Coronary artery (tissue), 2 donors: Measurements from ENCODE around the gene KHDRBS1.
"Not testable (repeated sequence)": the region's sequence is repeated elsewhere in the genome, so short reads cannot be mapped to it uniquely, and the experiment has no call there.

Source experiments
- DNase-seq: peaks from one replicate; pipeline ENCODE4 v3.0.0-alpha.2; 2017; ENCODE audit warnings: low spot score
- H3K27ac ChIP-seq, 2 donors: fragments of 200-600 bp; sonication (generic); one replicate each; pipeline ENCODE4 v1.5.1; 2016 to 2019
- H3K4me3 ChIP-seq: fragments of 200-600 bp; sonication (generic); 2 replicates; pipeline ENCODE4 v1.5.1; 2016; ENCODE audit warnings: mild to moderate bottlenecking, moderate library complexity
- TF ChIP-seq, protein P1 (sequence below): fragments of 200-600 bp; sonication (generic); IDR thresholded peaks from one replicate; pipeline ENCODE4 v1.5.1; 2019; ENCODE audit warnings: antibody characterized with exemption

KHDRBS1 gene

GRCh38 chr1:32072622-32073298, 59.1 kb downstream of the KHDRBS1 start, which contains the start of gene TMEM39B:
TSS of gene TMEM39B (plus strand) at chr1:32072939. CDS start at chr1:32073048, 109 bp downstream.
- peak; percentile 95 for DNase-seq
- Histone ChIP-seq H3K4me3 (peak within 1 kb of the TSS; percentile 91), H3K27ac (peak within 1 kb of the TSS; percentile 91 to 98)
- TF ChIP-seq, protein P1, sequence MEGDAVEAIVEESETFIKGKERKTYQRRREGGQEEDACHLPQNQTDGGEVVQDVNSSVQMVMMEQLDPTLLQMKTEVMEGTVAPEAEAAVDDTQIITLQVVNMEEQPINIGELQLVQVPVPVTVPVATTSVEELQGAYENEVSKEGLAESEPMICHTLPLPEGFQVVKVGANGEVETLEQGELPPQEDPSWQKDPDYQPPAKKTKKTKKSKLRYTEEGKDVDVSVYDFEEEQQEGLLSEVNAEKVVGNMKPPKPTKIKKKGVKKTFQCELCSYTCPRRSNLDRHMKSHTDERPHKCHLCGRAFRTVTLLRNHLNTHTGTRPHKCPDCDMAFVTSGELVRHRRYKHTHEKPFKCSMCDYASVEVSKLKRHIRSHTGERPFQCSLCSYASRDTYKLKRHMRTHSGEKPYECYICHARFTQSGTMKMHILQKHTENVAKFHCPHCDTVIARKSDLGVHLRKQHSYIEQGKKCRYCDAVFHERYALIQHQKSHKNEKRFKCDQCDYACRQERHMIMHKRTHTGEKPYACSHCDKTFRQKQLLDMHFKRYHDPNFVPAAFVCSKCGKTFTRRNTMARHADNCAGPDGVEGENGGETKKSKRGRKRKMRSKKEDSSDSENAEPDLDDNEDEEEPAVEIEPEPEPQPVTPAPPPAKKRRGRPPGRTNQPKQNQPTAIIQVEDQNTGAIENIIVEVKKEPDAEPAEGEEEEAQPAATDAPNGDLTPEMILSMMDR = no peak

DNA sequence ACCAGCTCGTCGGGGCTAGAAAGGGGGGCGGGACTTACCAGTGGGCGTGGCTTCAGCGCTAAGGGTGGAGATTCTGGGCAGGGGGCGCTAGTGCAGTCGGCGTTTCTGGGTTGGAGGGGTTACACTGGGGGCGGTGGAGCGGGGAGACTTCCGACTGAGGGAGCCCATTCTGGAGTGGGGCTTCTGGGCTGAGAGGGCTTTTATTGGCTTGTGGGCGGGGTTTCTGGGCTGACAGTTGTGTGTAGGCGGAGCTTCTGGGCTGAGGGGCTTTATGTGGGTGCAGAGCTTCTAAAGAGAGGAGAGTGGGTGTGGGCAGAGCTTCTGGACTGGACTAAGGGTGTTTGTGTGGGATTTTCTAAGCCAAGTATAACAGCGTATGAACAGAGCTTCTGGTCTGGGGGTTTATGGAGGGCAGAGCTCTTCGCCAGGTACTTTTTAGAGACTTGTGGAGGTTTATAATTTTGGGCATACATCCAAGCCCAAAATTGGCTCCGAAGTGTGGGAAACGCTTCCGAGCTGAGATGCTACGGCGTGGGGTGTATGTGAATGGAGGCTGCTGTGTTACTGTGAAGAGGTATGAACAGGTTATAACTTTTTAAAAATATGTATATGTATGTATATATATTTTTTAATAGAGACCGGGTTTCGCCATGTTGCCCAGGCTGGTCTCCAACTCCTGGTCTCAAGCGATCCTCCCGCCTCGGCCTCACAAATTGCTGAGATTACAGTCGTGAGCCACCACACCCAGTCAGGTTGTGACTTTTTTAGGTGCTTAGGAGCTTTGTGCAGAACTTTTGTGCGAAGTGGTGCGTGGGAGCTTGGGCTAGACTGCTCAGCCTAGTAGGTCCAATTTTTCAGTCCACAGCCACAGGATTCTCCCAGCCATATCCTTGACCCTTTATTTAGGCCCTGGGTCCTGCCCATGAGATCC, 59.9 kb downstream of the KHDRBS1 start:
- peak; percentile 91 for DNase-seq

DNA sequence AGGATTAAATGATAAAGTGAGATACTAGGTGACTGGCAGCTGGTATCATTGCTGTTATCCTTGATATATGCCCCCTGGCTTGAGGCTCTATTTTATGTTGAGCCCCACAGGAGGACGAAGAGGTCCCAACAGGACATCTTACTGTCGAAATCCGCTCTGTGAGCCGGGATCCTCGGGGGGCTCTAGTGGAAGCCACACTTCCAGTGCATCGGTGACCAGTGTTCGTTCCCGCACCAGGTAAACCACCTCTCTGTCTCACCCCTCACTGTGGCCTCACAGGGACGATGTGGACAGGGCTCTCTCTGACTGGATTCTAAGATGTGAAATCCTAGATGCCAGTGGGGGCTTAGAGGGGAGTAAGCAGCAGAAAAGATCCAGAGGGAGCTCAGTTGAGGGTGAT, 61.2 kb downstream of the KHDRBS1 start:
- TF ChIP-seq, protein P1 = no peak
- DNase-seq = no peak
- Histone ChIP-seq H3K27ac (no peak overlapping the region), H3K4me3 (no peak overlapping the region)

More for the DNA sequence above, 59.9 kb downstream of the KHDRBS1 start:
- TF ChIP-seq, protein P1 = no peak
- H3K27ac ChIP-seq = peak overlapping the region; percentile 91 to 98
- peak overlapping the region; percentile 91 for H3K4me3 ChIP-seq

- Histone ChIP-seq H3K4me3 (no peak overlapping the region), H3K27ac (no peak overlapping the region)
- no peak for DNase-seq
- TF ChIP-seq, protein P1 = no peak
These were observed 63.8 kb downstream of the KHDRBS1 start for GRCh38 chr1:32077451-32077850.

DNA sequence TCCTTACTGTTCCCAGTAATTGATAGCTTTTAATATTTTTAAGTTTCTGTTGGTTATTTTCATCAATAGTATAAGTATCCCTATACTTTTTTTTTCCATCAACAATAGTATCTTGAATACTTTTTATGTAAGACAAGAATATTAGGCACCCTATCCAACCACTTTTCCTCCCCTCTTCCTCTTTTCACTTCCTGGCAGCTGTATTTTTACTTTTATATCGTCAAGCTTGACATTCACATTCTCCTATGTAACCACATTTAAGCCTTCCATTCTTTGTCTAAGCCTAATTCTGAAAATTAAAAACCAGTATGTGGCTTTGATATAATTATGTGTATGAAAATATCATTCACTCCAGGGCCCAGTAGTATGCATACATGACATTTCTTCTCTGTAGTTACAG, 68.4 kb downstream of the KHDRBS1 start:
- H3K27ac ChIP-seq = no peak overlapping the region
- no peak for DNase-seq
- TF ChIP-seq, protein P1 = no peak
- H3K4me3 ChIP-seq = no peak overlapping the region

- not testable (repeated sequence) for H3K27ac ChIP-seq, H3K4me3 ChIP-seq, DNase-seq
These were observed 72.7 kb downstream of the KHDRBS1 start for GRCh38 chr1:32086381-32086780.

DNA sequence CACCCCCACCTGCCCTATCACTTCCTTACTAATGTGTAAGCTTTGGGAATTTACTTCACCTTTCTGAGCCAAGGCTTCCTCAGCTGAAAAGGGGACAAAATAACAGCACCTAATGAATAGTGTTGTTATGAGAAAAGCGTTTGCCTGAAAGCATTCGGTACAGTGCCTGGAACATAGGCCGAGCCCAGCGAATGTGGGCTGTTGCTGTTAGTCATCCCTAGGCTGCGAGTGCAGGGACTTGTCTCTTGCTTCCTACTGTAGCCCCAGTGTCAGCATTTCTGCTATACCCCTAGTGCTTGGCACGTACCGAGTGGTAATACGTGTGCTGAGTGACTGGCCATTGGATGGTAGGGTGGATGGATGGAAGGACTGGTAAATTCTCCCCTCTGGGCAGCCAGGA, 77.5 kb downstream of the KHDRBS1 start:
- no peak overlapping the region for H3K27ac ChIP-seq
- H3K4me3 ChIP-seq = no peak overlapping the region
- DNase-seq = no peak
- TF ChIP-seq, protein P1 = no peak
